Esophagus muscularis mucosa (tissue), 4 donors: Measurements from ENCODE around the gene CNTNAP2. TPM values are rescaled to one million over a fixed set of nuclear protein-coding genes. Genes with fewer than 3 reads are reported as not detected.

Experiments used
- DNase-seq: peaks from one replicate; pipeline ENCODE4 v3.0.0-alpha.2; 2017; ENCODE audit errors: extremely low spot score
- H3K27ac ChIP-seq, 4 donors: fragments of 200-600 bp; sonication (generic); replicated peaks in 1 of 4; 1 replicate in 3 of 4; 2 replicates in 1 of 4; pipeline ENCODE4 v1.5.1; 2016 to 2019; ENCODE audit warnings: mild to moderate bottlenecking in 1 of 4
- H3K27me3 ChIP-seq, 4 donors: fragments of 200-600 bp; sonication (generic); one replicate each; pipeline versions ENCODE4 v1.5.1 to v1.6.0; 2016 to 2019
- H3K36me3 ChIP-seq, 4 donors: fragments of 200-600 bp; sonication (generic); one replicate each; pipeline ENCODE4 v1.5.1; 2016 to 2019
- H3K4me1 ChIP-seq, 4 donors: fragments of 200-600 bp; sonication (generic); one replicate each; pipeline ENCODE4 v1.5.1; 2016 to 2019
- H3K4me3 ChIP-seq, 4 donors: fragments of 200-600 bp; sonication (generic); 1 replicate in 2 of 4; 2 replicates in 2 of 4; pipeline ENCODE4 v1.5.1; 2016 to 2019; ENCODE audit warnings: mild to moderate bottlenecking in 4 of 4, moderate library complexity in 1 of 4
- H3K9me3 ChIP-seq, 4 donors: fragments of 200-600 bp; sonication (generic); 1 replicate in 3 of 4; 2 replicates in 1 of 4; pipeline ENCODE4 v1.5.1; 2016 to 2019
- EP300 ChIP-seq: sonication (generic); formaldehyde crosslinking; IDR thresholded peaks from one replicate; pipeline ENCODE4 v1.6.1; 2017; ENCODE audit warnings: antibody characterized with exemption
- POLR2A ChIP-seq: fragments of 450-650 bp; IDR thresholded peaks from one replicate; pipeline ENCODE4 v1.6.1; 2017; ENCODE audit warnings: antibody characterized with exemption, moderate library complexity, mild to moderate bottlenecking, low read depth
- POLR2AphosphoS5 ChIP-seq, 2 donors: sonication (generic); formaldehyde crosslinking; IDR thresholded peaks; one replicate each; pipeline ENCODE4 v1.6.1; 2017; ENCODE audit warnings: antibody characterized with exemption in 2 of 2
- WGBS: methylation state at CpG from one replicate; pipeline ENCODE4 v1.1.5; 2018; 5-methylcytosine and 5-hydroxymethylcytosine counted together
- intact Hi-C: fragments of 100-400 bp; cut with DNase I; formaldehyde crosslinking; loops from one replicate; pipeline ENCODE4 v1.15.1; 2023
- total RNA-seq, 4 donors: library from RNA; depleted of rRNA; stranded (reverse); fragments of >200 nt; gene quantifications; one replicate each; pipeline versions ENCODE4 v1.1.0 to v1.2.1, GENCODE V29; 2016
- TF ChIP-seq, protein P1 (sequence below), 3 experiments: fragments of 200-600 bp in 2 of 3; fragments of 450-650 bp in 1 of 3; sonication (generic) in 2 of 3; IDR thresholded peaks; one replicate each; pipeline ENCODE4 v1.5.1; 2017 to 2019; ENCODE audit warnings: antibody characterized with exemption in 3 of 3, mild to moderate bottlenecking in 2 of 3, moderate library complexity in 1 of 3

CNTNAP2 gene
- total RNA-seq, 4 donors from 2014 or later, result 1.2 to 2.9 (median 1.9) TPM

DNA sequence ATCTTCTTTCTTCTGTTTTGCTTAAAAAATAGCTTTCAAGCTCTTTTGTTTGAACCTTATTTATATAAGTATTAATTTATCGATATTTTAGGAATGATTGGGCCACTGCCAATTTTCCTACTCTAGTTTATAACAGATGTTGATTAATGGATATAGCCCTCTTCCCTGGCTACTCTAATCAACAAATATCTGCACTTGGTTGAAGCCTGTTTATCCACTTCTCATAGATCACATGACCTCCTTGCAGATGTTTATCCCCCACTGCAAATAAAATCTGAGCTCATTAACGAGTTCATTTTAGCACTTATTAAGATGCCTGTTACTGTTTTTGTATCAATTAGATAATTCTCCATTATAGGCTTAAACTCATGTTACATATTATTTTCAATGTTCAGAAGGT, 715.3 kb downstream of the CNTNAP2 start:
- DNase-seq, result no peak
- no peak for TF ChIP-seq EP300
- TF ChIP-seq, protein P1, sequence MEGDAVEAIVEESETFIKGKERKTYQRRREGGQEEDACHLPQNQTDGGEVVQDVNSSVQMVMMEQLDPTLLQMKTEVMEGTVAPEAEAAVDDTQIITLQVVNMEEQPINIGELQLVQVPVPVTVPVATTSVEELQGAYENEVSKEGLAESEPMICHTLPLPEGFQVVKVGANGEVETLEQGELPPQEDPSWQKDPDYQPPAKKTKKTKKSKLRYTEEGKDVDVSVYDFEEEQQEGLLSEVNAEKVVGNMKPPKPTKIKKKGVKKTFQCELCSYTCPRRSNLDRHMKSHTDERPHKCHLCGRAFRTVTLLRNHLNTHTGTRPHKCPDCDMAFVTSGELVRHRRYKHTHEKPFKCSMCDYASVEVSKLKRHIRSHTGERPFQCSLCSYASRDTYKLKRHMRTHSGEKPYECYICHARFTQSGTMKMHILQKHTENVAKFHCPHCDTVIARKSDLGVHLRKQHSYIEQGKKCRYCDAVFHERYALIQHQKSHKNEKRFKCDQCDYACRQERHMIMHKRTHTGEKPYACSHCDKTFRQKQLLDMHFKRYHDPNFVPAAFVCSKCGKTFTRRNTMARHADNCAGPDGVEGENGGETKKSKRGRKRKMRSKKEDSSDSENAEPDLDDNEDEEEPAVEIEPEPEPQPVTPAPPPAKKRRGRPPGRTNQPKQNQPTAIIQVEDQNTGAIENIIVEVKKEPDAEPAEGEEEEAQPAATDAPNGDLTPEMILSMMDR (IDR thresholded peaks at IDR 0.05), result no peak
- TF ChIP-seq POLR2A, result no peak
- TF ChIP-seq POLR2AphosphoS5 (IDR thresholded peaks at IDR 0.05), result no peak
- Histone ChIP-seq H3K4me1 (no peaks in the 10 kb centered on the region), H3K36me3 (no peaks in the 10 kb centered on the region), H3K9me3 (peaks cover 0 to 3% (median 0%) of the 10 kb centered on the region in 4 donors), H3K27ac (no peak overlapping the region), H3K27me3 (no peaks in the 10 kb centered on the region), H3K4me3 (no peak overlapping the region)
- WGBS, result 47% methylated on average over 2 of the region's 2 CpGs
- intact Hi-C loops, result no loop called here

DNA sequence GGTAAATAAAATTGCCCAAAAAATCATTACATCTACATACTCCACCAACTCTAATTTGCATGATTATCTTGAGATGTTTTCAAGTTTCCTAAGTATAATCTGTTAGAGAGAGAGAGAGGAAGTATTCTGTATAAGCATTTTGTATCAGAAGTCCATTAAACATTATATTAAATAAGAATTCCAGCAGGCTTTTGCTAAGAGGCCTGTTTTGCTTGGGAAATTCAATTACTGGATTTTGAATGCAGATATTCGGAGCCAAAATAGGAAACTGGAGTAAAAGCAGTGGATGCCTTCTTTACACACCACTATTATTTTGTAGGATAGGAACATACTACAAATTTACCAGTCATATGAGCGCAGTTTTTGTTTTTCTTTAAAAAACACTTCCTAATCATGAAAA, 727.8 kb downstream of the CNTNAP2 start:
- Histone ChIP-seq H3K27me3 (no peaks in the 10 kb centered on the region), H3K27ac (no peak overlapping the region), H3K36me3 (no peaks in the 10 kb centered on the region), H3K9me3 (no peaks in the 10 kb centered on the region), H3K4me3 (no peak overlapping the region), H3K4me1 (no peaks in the 10 kb centered on the region)
- 89% methylated on average over 2 of the region's 2 CpGs for WGBS
- DNase-seq, result no peak
- intact Hi-C loops, result no loop called here
- no peak for TF ChIP-seq POLR2A
- no peak for TF ChIP-seq POLR2AphosphoS5 (IDR thresholded peaks at IDR 0.05)
- TF ChIP-seq, protein P1 (IDR thresholded peaks at IDR 0.05), result no peak
- TF ChIP-seq EP300, result no peak

- DNase-seq, result no peak
- intact Hi-C loops, result no loop called here
- H3K27me3 ChIP-seq, result no peaks in the 10 kb centered on the region
- no peak overlapping the region for H3K4me3 ChIP-seq
- H3K27ac ChIP-seq, result no peak overlapping the region
- no peaks in the 10 kb centered on the region for H3K4me1 ChIP-seq
- H3K36me3 ChIP-seq, result no peaks in the 10 kb centered on the region
- TF ChIP-seq, protein P1 (IDR thresholded peaks at IDR 0.05), result no peak
- TF ChIP-seq POLR2A (no peak), POLR2AphosphoS5 (IDR thresholded peaks at IDR 0.05) (no peak), EP300 (no peak)
- H3K9me3 ChIP-seq, result no peaks in the 10 kb centered on the region
These were observed 742.1 kb downstream of the CNTNAP2 start for GRCh38 chr7:146858690-146859089.

DNA sequence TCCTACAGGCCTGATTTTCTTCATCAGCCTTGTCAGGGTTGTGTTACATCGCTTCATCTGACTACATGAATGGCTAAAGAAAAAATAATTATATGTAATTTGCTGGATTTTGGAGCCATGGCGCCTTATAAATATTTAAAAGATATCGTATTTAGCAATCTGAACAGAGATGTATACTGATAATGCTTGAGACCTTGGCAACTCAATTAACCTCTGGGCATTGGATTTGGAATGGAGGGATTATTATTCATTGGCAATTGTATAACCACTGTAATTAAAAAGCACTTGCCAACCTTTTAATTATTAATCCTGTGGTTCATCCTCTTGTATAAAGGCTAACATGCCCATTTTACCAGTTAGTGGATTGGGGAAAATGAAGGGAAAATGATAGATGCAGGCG, 745.1 kb downstream of the CNTNAP2 start:
- no peaks in the 10 kb centered on the region for H3K36me3 ChIP-seq
- DNase-seq, result no peak
- TF ChIP-seq, protein P1 (IDR thresholded peaks at IDR 0.05), result no peak
- TF ChIP-seq POLR2AphosphoS5 (IDR thresholded peaks at IDR 0.05) (no peak), POLR2A (no peak), EP300 (no peak)
- intact Hi-C loops, result no loop called here
- no peaks in the 10 kb centered on the region for H3K27me3 ChIP-seq
- H3K9me3 ChIP-seq, result no peaks in the 10 kb centered on the region
- H3K4me1 ChIP-seq, result no peaks in the 10 kb centered on the region
- H3K4me3 ChIP-seq, result no peak overlapping the region
- no peak overlapping the region for H3K27ac ChIP-seq
- WGBS, result 87% methylated on average over 4 of the region's 4 CpGs

DNA sequence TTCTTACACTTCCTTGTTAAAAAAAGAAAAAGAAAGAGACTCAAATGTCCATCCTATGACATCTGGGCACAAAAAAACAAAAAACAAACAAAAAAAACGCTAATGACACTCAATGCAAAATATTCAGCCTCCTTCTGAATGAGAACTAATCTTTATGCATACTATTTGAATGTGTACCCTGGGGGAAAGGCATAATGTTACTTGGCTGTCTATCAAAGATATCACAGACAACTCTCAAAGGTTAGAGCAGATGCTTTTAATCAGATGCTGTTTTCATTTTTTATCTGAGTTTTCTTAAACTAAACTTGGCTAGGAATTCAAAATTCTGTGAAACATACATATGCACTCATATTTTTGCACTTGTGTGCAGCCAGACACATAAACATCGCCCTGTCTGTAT, 745.8 kb downstream of the CNTNAP2 start:
- TF ChIP-seq POLR2A (no peak), EP300 (no peak)
- TF ChIP-seq, protein P1 (IDR thresholded peaks at IDR 0.05), result no peak
- no peaks in the 10 kb centered on the region for H3K4me1 ChIP-seq
- no peak overlapping the region for H3K4me3 ChIP-seq
- 47% methylated on average over 2 of the region's 2 CpGs for WGBS
- no peak for DNase-seq
- no peaks in the 10 kb centered on the region for H3K9me3 ChIP-seq
- H3K27me3 ChIP-seq, result no peaks in the 10 kb centered on the region
- intact Hi-C loops, result no loop called here
- no peak overlapping the region for H3K27ac ChIP-seq
- H3K36me3 ChIP-seq, result no peaks in the 10 kb centered on the region
